ENCODE measurements around the gene OR2K2.
"Not testable (repeated sequence)": the region's sequence is repeated elsewhere in the genome, so short reads cannot be mapped to it uniquely, and the experiment has no call there.

Gene OR2K2

DNA sequence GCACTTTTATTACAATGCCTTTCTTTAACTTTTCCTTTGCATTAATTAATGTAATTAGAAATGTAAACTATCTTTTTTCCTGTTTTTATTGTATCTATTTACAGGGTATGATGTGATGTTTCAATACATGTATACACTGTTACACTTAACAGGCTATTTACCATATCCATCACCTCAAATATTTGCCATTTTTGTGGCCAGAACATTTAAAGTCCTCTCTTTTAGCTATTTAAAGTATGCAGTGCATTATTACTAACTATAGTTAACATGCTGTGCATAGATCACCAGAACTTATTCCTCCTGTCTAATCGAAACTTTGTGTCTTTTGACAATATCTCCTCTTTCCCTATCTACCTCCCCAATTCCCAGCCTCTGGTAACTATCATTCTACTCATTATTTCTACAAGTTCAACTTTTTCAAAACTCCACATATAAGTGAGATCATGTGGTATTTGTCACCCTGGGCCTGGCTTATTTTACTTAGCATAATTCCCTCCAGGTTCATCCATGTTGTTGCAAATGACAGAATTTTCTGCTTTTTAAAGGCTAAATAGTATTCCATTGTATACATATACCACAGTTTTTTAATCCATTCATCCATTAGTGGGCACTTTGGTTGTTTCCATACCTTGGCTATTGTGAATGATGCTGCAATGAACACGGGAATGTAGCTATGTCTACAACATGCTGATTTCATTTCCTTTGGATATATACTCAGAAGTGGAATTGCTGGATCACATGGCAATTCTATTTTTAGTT, 32.8 kb downstream of the OR2K2 start:
- DNase-seq (ENCODE audit: extremely low read depth, low read depth), result no peak
- TF ChIP-seq, protein P1, sequence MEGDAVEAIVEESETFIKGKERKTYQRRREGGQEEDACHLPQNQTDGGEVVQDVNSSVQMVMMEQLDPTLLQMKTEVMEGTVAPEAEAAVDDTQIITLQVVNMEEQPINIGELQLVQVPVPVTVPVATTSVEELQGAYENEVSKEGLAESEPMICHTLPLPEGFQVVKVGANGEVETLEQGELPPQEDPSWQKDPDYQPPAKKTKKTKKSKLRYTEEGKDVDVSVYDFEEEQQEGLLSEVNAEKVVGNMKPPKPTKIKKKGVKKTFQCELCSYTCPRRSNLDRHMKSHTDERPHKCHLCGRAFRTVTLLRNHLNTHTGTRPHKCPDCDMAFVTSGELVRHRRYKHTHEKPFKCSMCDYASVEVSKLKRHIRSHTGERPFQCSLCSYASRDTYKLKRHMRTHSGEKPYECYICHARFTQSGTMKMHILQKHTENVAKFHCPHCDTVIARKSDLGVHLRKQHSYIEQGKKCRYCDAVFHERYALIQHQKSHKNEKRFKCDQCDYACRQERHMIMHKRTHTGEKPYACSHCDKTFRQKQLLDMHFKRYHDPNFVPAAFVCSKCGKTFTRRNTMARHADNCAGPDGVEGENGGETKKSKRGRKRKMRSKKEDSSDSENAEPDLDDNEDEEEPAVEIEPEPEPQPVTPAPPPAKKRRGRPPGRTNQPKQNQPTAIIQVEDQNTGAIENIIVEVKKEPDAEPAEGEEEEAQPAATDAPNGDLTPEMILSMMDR (IDR thresholded peaks at IDR 0.05; ENCODE audit: low read depth, low read length, missing control alignments), result no peak

GRCh38 chr9:111294691-111295451, 35.2 kb downstream of the OR2K2 start:
- H3K4me3 ChIP-seq (replicated peaks; ENCODE audit: low read depth, low read length), result no peak overlapping the region
- TF ChIP-seq, protein P1 (IDR thresholded peaks at IDR 0.05; ENCODE audit: low read depth, low read length, missing control alignments), result no peak
- DNase-seq (ENCODE audit: extremely low read depth, low read depth), result no peak

More for the DNA sequence above, 32.8 kb downstream of the OR2K2 start:
- no peak overlapping the region for H3K4me3 ChIP-seq (replicated peaks; ENCODE audit: low read depth, low read length)

DNA sequence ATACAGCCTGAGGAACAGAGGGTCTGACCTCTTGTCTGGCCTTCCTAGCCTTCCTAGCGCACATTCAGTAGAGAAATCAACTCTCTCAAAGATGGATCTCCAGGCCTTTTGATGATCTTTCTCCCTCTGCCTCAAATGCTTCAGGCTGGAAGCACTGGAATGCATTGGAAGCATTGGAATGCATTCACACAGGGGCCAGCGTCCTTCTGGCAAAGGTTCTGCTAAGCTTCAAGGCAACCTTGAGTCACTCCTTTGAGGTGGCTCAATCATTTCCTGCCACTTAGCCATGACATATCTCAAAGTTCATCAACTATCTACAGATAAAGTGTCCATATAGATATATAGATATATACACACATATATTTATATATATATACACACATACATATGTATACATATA, 42.9 kb downstream of the OR2K2 start:
- DNase-seq (ENCODE audit: extremely low read depth, low read depth), result no peak

GRCh38 chr9:111284703-111285102, 45.3 kb downstream of the OR2K2 start:
- no peak for DNase-seq (ENCODE audit: extremely low read depth, low read depth)
- TF ChIP-seq, protein P1 (IDR thresholded peaks at IDR 0.05; ENCODE audit: low read depth, low read length, missing control alignments), result no peak
- no peak overlapping the region for H3K4me3 ChIP-seq (replicated peaks; ENCODE audit: low read depth, low read length)

More for the DNA sequence above, 42.9 kb downstream of the OR2K2 start:
- TF ChIP-seq, protein P1 (IDR thresholded peaks at IDR 0.05; ENCODE audit: low read depth, low read length, missing control alignments), result no peak
- H3K4me3 ChIP-seq (replicated peaks; ENCODE audit: low read depth, low read length), result no peak overlapping the region

GRCh38 chr9:111282845-111283244, 47.2 kb downstream of the OR2K2 start:
- no peak overlapping the region for H3K4me3 ChIP-seq (replicated peaks; ENCODE audit: low read depth, low read length)
- no peak for DNase-seq (ENCODE audit: extremely low read depth, low read depth)
- TF ChIP-seq, protein P1 (IDR thresholded peaks at IDR 0.05; ENCODE audit: low read depth, low read length, missing control alignments), result no peak

DNA sequence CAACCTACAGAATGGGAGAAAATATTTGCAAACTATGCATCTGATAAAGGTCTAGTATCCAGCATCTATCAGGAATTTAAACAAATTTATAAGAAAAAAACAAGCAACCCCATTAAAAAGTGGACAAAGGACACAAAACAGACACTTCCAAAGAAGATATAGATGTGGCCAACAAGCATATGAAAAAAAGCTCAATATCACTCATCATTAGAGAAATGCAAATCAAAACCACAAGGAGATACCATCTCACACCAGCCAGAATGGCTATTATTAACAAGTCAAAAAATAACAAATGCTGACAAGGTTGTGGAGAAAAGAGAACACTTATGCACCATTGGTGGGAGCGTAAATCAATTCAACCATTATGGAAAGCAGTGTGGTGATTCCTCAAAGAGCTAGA, 49.2 kb downstream of the OR2K2 start:
- not testable (repeated sequence) for DNase-seq (ENCODE audit: extremely low read depth, low read depth); H3K4me3 ChIP-seq (replicated peaks; ENCODE audit: low read depth, low read length)
